Prostate gland (tissue), 2 donors: ENCODE results near the gene THSD4.
A peak's percentile ranks its signal among the peaks of the same experiment; 100 is the strongest.

Source experiments
- CTCF ChIP-seq, 4 experiments: fragments of 200-600 bp in 2 of 4; fragments of 450-650 bp in 2 of 4; sonication (generic) in 2 of 4; IDR thresholded peaks; 1 replicate in 3 of 4; 2 replicates in 1 of 4; pipeline ENCODE4 v1.5.1; 2016 to 2019; ENCODE audit warnings: antibody characterized with exemption in 4 of 4, mild to moderate bottlenecking in 2 of 4, moderate library complexity in 2 of 4
- POLR2AphosphoS5 ChIP-seq: sonication (generic); formaldehyde crosslinking; IDR thresholded peaks from one replicate; pipeline ENCODE4 v1.6.1; 2017; ENCODE audit warnings: antibody characterized with exemption

DNA sequence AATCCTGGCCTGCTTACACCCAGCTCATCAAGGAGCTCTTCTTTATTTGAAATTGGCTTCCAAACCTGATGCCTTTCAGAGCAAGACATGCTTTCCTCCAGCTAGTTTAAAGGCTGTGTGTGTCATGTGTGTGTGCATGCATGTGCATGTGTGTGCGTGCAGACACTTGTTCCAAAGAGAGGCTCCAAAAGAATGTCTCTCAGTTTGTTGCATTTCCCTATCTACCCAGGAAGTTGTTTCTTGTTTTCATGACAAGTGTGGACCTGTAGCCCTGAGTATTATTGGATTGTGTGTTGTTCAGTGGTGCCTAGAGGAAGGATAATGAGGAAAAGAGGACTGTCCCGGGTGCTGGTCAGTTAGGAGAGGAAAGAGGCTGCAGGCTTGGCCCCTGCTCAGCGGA, 240.0 kb downstream of the THSD4 start:
- TF ChIP-seq CTCF (IDR thresholded peaks at IDR 0.05), result no peak
- peak; percentile 53 for TF ChIP-seq POLR2AphosphoS5
